Measurements from ENCODE around the gene DFFB. TPM values are rescaled to one million over a fixed set of nuclear protein-coding genes. Genes with fewer than 3 reads are reported as not detected.

The DFFB gene
- total and polyA plus RNA-seq, 2 of the 13 experiments (the other 11 are each of a cell fraction or from before 2014, with no cell fraction given), result 4.6 to 9.3 TPM

- peak; percentile 37 for TF ChIP-seq ZSCAN31 (CRISPR knock-in tag; IDR thresholded peaks at IDR 0.05; ENCODE audit: low read depth)
- TF ChIP-seq ZSCAN22 (CRISPR knock-in tag; IDR thresholded peaks at IDR 0.05), result no peak
- peak; percentile 67; the same call in 1 of the 2 replicates for TF ChIP-seq ZNF558 (CRISPR knock-in tag; IDR thresholded peaks at IDR 0.05; ENCODE audit: borderline replicate concordance)
- TF ChIP-seq ZNF256 (CRISPR knock-in tag; conservative IDR thresholded peaks at IDR 0.05), result no peak
- TF ChIP-seq KAT8 (CRISPR knock-in tag; IDR thresholded peaks at IDR 0.05), result peak; percentile 20
- no peak for TF ChIP-seq ZNF547 (CRISPR knock-in tag; IDR thresholded peaks at IDR 0.05)
- TF ChIP-seq ZIK1 (CRISPR knock-in tag; IDR thresholded peaks at IDR 0.05; ENCODE audit: borderline replicate concordance, low read depth), result no peak
- TF ChIP-seq PHF20 (CRISPR knock-in tag; IDR thresholded peaks at IDR 0.05), result no peak
- no peak for TF ChIP-seq TIGD3 (CRISPR knock-in tag; IDR thresholded peaks at IDR 0.05; ENCODE audit: borderline replicate concordance)
- TF ChIP-seq STAT6 (CRISPR knock-in tag; IDR thresholded peaks at IDR 0.05; ENCODE audit: borderline replicate concordance), result no peak; the same call in 1 of the 2 replicates
- no peak for TF ChIP-seq SOX5 (CRISPR knock-in tag; IDR thresholded peaks at IDR 0.05; ENCODE audit: borderline replicate concordance)
- no peak for TF ChIP-seq MTA1 (CRISPR knock-in tag; IDR thresholded peaks at IDR 0.05; ENCODE audit: borderline replicate concordance)
- no peak for TF ChIP-seq ZNF589 (CRISPR knock-in tag; conservative IDR thresholded peaks at IDR 0.05)
- TF ChIP-seq REL (CRISPR knock-in tag; conservative IDR thresholded peaks at IDR 0.05), result peak; percentile 70; the same call in 1 of the 2 replicates
- peak; percentile 87 for TF ChIP-seq ZNF607 (CRISPR knock-in tag; IDR thresholded peaks at IDR 0.05; ENCODE audit: borderline replicate concordance)
- no peak for TF ChIP-seq ARHGAP35 (CRISPR knock-in tag; IDR thresholded peaks at IDR 0.05; ENCODE audit: borderline replicate concordance)
- TF ChIP-seq ZNF572 (CRISPR knock-in tag; IDR thresholded peaks at IDR 0.05), result peak; percentile 93; the same call in 1 of the 2 replicates
- no peak for TF ChIP-seq BRF2 (CRISPR knock-in tag; IDR thresholded peaks at IDR 0.05)
- no peak for TF ChIP-seq EHMT2 (IDR thresholded peaks at IDR 0.05; ENCODE audit: borderline replicate concordance, low read depth, low read length)
- TF ChIP-seq ZNF552 (CRISPR knock-in tag; IDR thresholded peaks at IDR 0.05; ENCODE audit: borderline replicate concordance), result no peak
- TF ChIP-seq ZBTB21 (CRISPR knock-in tag; IDR thresholded peaks at IDR 0.05), result no peak
- TF ChIP-seq ZNF678 (CRISPR knock-in tag; IDR thresholded peaks at IDR 0.05), result no peak
- no peak for TF ChIP-seq HCFC1 (IDR thresholded peaks at IDR 0.05; ENCODE audit: low read depth, low read length)
Observed at GRCh38 chr1:3900969-3901529, 43.8 kb downstream of the DFFB start (continued).

Measured in HepG2 (cell line).